SK-N-DZ (cell line): Measurements from ENCODE around the gene HLCS.
"Not testable (repeated sequence)": the region's sequence is repeated elsewhere in the genome, so short reads cannot be mapped to it uniquely, and the experiment has no call there.

Experiments
- DNase-seq: peaks from one replicate; pipeline ENCODE4 v3.0.0-alpha.2; 2015; ENCODE audit warnings: low spot score

HLCS gene

GRCh38 chr21:36959020-36959835 is 7.2 kb downstream of the HLCS start:
- DNase-seq = no peak

- DNase-seq = no peak
Measured at GRCh38 chr21:36955783-36956182, 10.7 kb downstream of the HLCS start.

GRCh38 chr21:36952331-36952730 is 14.1 kb downstream of the HLCS start:
- not testable (repeated sequence) for DNase-seq

- no peak for DNase-seq
Measured at GRCh38 chr21:36949171-36950141, 17.0 kb downstream of the HLCS start.

GRCh38 chr21:36948686-36949085 is 17.8 kb downstream of the HLCS start:
- DNase-seq = no peak

- no peak for DNase-seq
Measured at GRCh38 chr21:36946949-36947356, 19.5 kb downstream of the HLCS start.

- no peak for DNase-seq
Measured at GRCh38 chr21:36945496-36946138, 20.9 kb downstream of the HLCS start.

GRCh38 chr21:36936361-36937135 is 29.9 kb downstream of the HLCS start:
- DNase-seq = no peak

GRCh38 chr21:36934864-36935420 is 31.5 kb downstream of the HLCS start:
- no peak for DNase-seq

- DNase-seq = no peak
Measured at GRCh38 chr21:36932161-36932816, 34.2 kb downstream of the HLCS start.

- no peak for DNase-seq
Measured at GRCh38 chr21:36929622-36930021, 36.8 kb downstream of the HLCS start.

- no peak for DNase-seq
Measured at GRCh38 chr21:36928960-36929359, 37.5 kb downstream of the HLCS start.

GRCh38 chr21:36927719-36928117 is 38.8 kb downstream of the HLCS start:
- DNase-seq = peak; percentile 55

GRCh38 chr21:36926989-36927718 is 39.3 kb downstream of the HLCS start:
- DNase-seq = no peak

GRCh38 chr21:36923270-36923669 is 43.2 kb downstream of the HLCS start:
- DNase-seq = peak; percentile 21

GRCh38 chr21:36922861-36923260 is 43.6 kb downstream of the HLCS start:
- no peak for DNase-seq

GRCh38 chr21:36918291-36918690 is 48.2 kb downstream of the HLCS start:
- DNase-seq = no peak

- DNase-seq = no peak
Measured at GRCh38 chr21:36917471-36918158, 48.9 kb downstream of the HLCS start.

GRCh38 chr21:36916718-36917117 is 49.8 kb downstream of the HLCS start:
- no peak for DNase-seq
